IPS-20b (cell line): Measurements from ENCODE around the gene STK16.
"Not testable (repeated sequence)": the region's sequence is repeated elsewhere in the genome, so short reads cannot be mapped to it uniquely, and the experiment has no call there.

Experiments
- H3K27ac ChIP-seq: one replicate; pipeline ENCODE4 v1.5.1; 2013; ENCODE audit warnings: low read length
- H3K27me3 ChIP-seq: 2 replicates; pipeline ENCODE4 v1.6.1; 2013; ENCODE audit warnings: mild to moderate bottlenecking, low read length, inconsistent platforms; ENCODE audit not compliant: insufficient read depth
- H3K36me3 ChIP-seq: 2 replicates; pipeline ENCODE4 v1.6.1; 2013; ENCODE audit warnings: low read depth, mild to moderate bottlenecking, inconsistent platforms, low read length, moderate library complexity; ENCODE audit not compliant: insufficient read depth
- H3K4me1 ChIP-seq: 2 replicates; pipeline ENCODE4 v1.6.1; 2013; ENCODE audit warnings: mild to moderate bottlenecking, control low read depth, inconsistent platforms, low read length, moderate library complexity; ENCODE audit not compliant: insufficient read depth
- H3K4me3 ChIP-seq: 2 replicates; pipeline ENCODE4 v1.5.1; 2013; ENCODE audit warnings: mild to moderate bottlenecking, low read length, inconsistent platforms
- H3K9ac ChIP-seq: 2 replicates; pipeline ENCODE4 v1.6.1; 2013; ENCODE audit warnings: low read depth, mild to moderate bottlenecking, inconsistent platforms, low read length, moderate library complexity
- H3K9me3 ChIP-seq: 2 replicates; pipeline ENCODE4 v1.6.1; 2013; ENCODE audit warnings: mild to moderate bottlenecking, low read depth, low read length, inconsistent platforms; ENCODE audit not compliant: insufficient read depth

The STK16 gene

DNA sequence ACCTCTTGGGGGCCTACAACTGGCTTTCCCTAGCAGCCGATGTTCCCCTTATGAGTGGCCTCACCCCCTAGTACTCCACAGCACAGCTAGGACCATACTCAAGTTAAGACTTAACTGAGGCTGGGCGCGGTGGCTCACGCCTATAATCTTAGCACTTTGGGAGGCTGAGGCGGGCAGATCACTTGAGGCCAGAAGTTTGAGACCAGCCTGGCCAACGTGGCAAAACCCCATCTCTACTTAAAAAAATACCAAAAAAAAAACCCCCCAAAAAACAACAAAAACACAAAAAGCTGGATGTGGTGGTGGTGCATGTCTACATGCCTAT, 41.8 kb downstream of the STK16 start:
- not testable (repeated sequence) for H3K27me3 ChIP-seq, H3K4me3 ChIP-seq, H3K9me3 ChIP-seq, H3K36me3 ChIP-seq, H3K4me1 ChIP-seq, H3K27ac ChIP-seq, H3K9ac ChIP-seq

DNA sequence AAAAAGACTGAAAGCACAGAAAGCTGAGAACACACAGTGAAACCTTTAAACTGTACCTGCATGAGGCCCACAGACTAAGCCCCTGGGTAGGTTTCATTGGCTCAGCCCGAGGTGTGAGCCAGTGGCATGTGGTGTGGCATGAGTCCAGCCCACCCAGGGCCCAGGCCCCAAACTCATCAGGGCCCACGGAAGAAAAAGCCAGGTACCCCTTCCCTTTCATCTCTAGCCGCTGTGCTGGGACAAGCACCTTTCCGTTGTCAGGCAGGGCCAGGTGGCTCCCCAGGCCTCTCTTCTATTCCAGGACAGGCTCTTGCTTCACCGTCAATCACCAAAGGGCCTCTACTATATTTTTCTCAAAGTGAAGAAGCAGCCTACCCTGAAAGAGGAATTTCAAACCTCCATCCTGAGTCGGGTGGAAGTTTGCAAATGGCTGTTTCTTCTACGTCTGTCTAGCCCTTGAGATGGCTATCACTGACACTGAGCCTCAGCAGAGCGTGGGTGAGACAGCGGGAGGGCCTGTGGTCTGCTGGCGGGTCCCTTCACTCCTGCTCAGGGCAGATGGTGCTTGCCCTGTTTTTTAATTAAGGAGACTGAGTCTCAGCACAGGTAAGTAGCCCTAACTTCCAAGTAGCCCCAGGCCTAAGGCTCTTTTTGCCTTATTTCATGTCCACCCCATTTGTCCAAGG, 42.4 kb downstream of the STK16 start:
- Histone ChIP-seq H3K27me3 (peaks cover 8% of the 10 kb centered on the region; the same call in 1 of the 2 replicates), H3K9ac (no peak overlapping the region), H3K9me3 (no peaks in the 10 kb centered on the region), H3K4me1 (no peaks in the 10 kb centered on the region), H3K4me3 (no peak overlapping the region), H3K27ac (no peak overlapping the region), H3K36me3 (peaks cover 6% of the 10 kb centered on the region; the same call in 1 of the 2 replicates)

DNA sequence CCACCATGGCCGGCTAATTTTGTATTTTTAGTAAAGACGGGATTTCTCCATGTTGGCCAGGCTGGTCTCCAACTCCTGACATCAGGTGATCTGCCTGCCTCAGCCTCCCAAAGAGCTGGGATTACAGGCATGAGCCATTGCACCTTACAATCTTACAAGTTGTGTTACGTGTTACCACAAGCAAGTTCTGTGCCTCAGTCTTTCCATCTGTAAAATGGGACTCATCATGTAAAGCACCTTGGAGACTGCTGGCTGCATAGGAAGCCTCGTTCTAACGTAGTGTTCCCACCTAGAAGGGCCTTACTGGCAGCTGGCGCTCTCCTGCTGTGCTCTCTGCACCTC, 43.9 kb downstream of the STK16 start:
- Histone ChIP-seq H3K27me3 (peaks cover 16% of the 10 kb centered on the region; the same call in 1 of the 2 replicates), H3K4me3 (no peak overlapping the region), H3K9me3 (no peaks in the 10 kb centered on the region), H3K36me3 (no peaks in the 10 kb centered on the region), H3K9ac (no peak overlapping the region), H3K4me1 (no peaks in the 10 kb centered on the region), H3K27ac (no peak overlapping the region)

DNA sequence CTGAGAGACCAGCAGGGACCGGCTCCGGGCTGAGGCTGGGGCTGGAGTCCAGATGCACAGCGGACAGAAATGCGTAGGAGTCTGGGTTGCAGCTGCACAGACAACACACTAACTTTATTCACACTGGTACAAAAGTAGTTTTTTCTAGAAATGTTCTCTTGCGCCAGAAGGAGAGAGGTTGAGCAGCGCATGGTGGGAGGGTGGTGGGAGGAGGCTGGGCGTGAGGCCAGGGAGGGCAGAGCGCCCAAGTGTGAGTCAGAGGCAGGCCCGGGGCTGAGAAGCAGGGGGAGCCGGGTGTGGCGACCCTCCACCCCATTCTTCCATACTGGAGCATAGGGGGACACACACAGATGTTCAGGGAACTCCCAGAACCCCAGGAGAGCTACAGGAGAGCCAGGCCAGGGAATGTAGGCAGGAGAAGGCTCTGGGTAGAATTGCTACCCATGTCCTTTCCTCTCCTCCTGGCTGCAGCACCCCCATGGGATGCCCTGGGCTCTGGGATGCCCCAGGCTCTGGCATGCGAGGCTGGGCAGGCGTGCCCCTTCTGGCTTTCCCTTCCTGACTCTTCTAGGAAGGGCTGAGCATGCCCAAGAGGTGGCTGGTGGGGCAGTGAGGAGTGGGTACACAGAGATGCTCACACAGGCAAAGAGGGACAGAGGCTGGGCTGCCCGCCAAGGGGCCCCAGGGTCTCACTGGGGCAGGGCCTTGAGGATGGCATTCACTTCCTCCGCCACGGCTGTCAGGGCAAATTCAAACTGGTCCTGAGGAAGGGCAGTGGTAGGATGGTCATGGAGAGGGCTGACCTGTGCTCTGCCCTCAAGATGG, 44.5 kb downstream of the STK16 start:
- Histone ChIP-seq H3K4me1 (no peaks in the 10 kb centered on the region), H3K9ac (no peak overlapping the region), H3K27ac (no peak overlapping the region), H3K27me3 (peaks cover 18% of the 10 kb centered on the region; the same call in 1 of the 2 replicates), H3K36me3 (no peaks in the 10 kb centered on the region), H3K9me3 (no peaks in the 10 kb centered on the region), H3K4me3 (no peak overlapping the region)

DNA sequence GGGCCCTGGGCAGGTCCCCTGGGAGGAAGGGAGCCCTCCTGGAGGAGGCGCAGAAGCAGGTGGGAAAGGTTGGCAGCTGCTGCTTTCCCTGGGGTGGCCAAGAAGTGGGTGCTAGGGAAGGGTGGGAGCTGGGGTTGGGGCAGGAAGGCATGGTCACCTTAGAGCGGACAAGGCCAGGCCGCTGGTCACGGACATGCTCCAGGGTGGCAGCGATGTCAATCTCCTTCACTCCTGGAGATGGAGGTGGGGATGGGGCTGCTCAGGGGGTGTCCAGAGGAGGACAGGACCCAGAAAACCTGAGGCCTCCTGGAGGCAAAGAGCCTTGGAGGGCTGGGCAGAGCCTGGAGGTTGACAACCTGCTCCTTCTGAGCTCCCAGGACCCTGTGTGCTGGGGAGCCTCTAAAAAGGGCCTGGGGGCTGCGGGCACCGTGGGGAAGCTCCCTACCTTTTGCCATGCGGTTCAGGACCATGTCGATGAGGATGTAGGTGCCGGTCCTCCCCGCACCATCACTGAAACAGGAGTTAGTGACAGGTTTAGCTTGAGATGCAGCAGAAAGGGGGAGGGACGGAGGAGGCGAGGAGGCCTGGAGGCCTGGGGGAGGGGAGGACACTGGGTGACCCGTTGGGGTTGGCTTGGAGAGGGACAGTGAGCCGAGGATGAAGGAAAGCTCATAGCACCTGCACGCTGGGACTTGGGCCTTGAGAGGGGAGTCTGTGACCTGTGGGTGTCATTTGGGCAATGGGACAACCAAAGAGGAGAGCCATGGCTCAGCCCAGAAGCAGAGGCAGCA, 45.3 kb downstream of the STK16 start:
- Histone ChIP-seq H3K9me3 (no peaks in the 10 kb centered on the region), H3K4me1 (no peaks in the 10 kb centered on the region), H3K27me3 (peaks cover 25% of the 10 kb centered on the region), H3K4me3 (no peak overlapping the region), H3K9ac (no peak overlapping the region), H3K27ac (no peak overlapping the region), H3K36me3 (no peaks in the 10 kb centered on the region)

DNA sequence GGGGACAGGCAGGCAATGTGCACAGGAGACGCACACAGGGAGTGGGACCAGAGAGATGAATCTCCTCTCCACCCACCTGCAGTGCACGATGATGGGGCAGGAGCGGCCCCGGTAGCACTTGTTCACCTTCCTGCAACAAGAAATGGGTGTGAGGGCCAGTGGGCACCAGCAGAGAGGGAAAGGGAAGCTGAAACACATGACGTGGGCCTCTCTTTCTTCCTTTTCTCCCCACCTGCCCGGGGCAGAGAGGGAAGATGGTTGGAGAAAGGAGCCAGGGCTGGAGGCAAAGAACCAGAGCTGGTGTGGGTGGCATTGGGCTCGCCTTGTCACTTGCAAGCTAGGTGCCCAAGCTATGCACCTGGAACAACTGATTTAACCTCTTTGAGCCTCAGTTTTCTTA, 46.1 kb downstream of the STK16 start:
- H3K9me3 ChIP-seq: no peaks in the 10 kb centered on the region
- no peaks in the 10 kb centered on the region for H3K36me3 ChIP-seq
- peaks cover 33% of the 10 kb centered on the region for H3K27me3 ChIP-seq
- no peaks in the 10 kb centered on the region for H3K4me1 ChIP-seq
- no peak overlapping the region for H3K27ac ChIP-seq
- no peak overlapping the region for H3K9ac ChIP-seq
- no peak overlapping the region for H3K4me3 ChIP-seq

DNA sequence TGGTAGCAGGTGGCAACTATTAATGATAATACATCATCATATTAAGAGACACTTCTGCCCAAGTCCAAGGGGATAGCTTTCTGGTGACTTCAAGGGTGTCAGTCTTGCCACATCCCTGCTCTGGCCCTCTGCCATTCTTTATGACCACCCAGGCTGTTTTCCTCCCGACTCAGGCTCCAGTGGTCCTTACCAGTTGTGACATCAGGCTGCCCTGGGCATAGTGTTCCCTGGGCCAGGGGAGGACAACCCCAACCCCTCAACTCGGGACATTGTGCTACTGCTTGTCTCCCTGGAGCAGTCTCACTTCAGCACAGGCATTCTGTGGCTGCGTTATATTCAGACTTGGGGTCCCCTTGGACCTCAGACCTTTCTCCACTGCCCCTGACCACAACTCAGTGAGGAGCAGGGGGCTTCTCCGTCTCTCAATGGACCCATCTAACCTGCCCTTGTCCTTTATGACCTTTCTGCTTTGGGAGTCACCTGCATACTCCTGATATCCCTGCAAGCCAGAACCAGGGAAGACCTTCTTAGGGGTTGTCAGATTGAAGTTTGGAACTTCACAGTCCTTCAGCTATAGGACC, 46.7 kb downstream of the STK16 start:
- no peaks in the 10 kb centered on the region for H3K9me3 ChIP-seq
- H3K9ac ChIP-seq: no peak overlapping the region
- H3K27me3 ChIP-seq: peaks cover 37% of the 10 kb centered on the region
- H3K4me3 ChIP-seq: no peak overlapping the region
- no peaks in the 10 kb centered on the region for H3K36me3 ChIP-seq
- no peak overlapping the region for H3K27ac ChIP-seq
- no peaks in the 10 kb centered on the region for H3K4me1 ChIP-seq

DNA sequence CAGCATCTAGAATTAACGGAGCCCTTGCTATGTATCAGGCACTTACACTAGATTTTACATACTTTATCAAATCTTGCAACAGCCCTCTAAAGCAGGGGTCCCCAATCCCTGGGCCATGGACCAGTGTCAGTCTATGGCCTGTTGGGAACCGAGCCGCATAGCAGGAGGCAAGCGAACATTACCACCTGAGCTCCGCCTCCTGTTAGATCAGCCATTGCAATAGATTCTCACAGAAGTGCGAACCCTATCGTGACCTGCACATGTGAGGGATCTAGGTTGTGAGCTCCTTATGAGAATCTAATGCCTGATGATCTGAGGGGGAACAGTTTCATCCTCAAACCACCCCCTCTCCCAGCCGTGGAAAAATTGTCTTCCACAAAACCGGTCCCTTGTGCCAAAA, 47.3 kb downstream of the STK16 start:
- Histone ChIP-seq H3K4me1 (no peaks in the 10 kb centered on the region), H3K27ac (no peak overlapping the region), H3K9ac (no peak overlapping the region), H3K9me3 (no peaks in the 10 kb centered on the region), H3K36me3 (no peaks in the 10 kb centered on the region), H3K27me3 (peaks cover 37% of the 10 kb centered on the region), H3K4me3 (no peak overlapping the region)

DNA sequence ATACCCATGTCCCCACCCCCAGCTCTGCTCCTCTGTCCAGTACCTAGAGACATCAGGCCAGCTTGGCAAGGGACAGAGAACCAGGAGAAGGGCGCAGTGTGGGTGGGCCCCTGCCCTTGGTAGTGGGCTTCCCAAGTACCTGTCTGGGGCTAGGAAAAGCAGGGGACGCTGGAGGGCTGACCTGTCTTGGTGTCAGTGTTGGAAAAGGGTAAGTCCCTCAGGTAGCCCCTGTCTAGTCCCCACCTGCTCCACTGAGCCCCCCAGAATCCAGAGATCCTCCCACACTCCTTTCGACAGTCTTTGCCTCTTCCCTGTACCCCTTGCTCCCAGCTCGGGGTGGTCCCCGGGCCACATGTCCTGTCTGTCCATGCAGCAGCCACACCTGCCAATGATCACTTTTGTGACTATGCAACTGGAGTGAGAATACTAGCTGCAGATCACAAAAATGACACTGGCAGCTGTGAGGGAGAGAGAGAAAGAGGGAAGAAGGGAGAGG, 48.5 kb downstream of the STK16 start:
- Histone ChIP-seq H3K4me3 (peak overlapping the region; percentile 78), H3K9ac (peak overlapping the region; percentile 77; the same call in 1 of the 2 replicates), H3K36me3 (no peaks in the 10 kb centered on the region), H3K9me3 (no peaks in the 10 kb centered on the region), H3K27me3 (peaks cover 37% of the 10 kb centered on the region), H3K27ac (no peak overlapping the region), H3K4me1 (no peaks in the 10 kb centered on the region)

DNA sequence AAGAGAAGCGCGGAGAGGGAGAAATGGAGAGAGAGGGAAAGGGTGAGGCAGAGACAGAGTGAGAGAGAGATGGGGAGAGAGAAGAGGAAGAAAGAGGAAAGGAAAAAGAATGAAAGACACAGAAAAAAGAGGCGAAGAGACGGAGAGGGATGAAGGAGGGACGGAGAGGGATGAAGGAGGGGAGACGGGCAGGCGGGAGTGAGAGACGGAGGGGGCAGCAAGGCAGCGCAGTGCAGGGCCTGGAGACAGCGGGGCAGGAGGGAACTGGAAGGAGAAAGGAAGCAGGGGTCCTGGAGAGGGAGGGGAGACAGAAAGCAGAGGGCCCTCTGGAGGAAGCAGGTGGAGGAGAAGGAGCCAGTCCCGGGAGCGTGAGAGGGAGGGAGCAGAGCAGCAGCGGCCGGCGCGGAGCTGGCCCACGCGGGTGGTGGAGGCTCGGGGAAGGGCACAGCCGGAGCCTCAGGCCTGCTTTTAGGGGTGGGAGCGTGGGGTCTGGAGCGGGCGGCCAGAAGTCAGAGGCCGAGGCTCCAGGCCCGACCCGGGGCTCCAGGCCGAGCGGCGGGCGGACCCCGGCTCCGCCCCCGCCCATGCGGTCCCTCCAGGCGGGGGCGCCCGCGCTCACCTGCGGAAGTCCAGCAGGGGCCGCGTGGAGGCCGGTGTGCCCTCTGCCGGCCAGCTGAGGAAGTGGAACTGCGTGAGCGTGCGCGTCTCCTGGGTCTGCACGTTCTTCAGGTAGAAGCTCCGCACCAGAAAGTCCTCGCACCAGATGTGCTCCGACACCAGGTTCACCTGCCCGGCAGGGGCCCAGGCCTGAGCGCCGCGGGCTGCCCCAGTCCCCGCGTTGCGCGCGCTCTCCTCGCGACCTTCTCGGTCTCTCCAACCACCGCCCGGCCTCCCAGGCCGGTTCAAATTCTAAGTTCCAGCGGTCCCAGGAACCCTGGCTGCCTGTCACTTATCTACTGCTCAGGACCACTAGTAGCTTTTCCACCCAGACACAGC, 49.4 kb downstream of the STK16 start:
- no peaks in the 10 kb centered on the region for H3K4me1 ChIP-seq
- H3K9ac ChIP-seq: peak overlapping the region; percentile 77
- H3K4me3 ChIP-seq: peak overlapping the region; percentile 78
- no peaks in the 10 kb centered on the region for H3K9me3 ChIP-seq
- H3K27ac ChIP-seq: no peak overlapping the region
- peaks cover 46% of the 10 kb centered on the region for H3K27me3 ChIP-seq
- no peaks in the 10 kb centered on the region for H3K36me3 ChIP-seq
